GM19035 (cell line): ENCODE results near the gene ARHGAP24.
"Not testable (repeated sequence)": the region's sequence is repeated elsewhere in the genome, so short reads cannot be mapped to it uniquely, and the experiment has no call there.

ENCODE experiments used
- ATAC-seq: cut with Tn5 transposase; IDR thresholded peaks from one replicate; pipeline ENCODE4 v1.9.1; 2021; ENCODE audit not compliant: unreplicated experiment

The ARHGAP24 gene

GRCh38 chr4:85836588-85837438 lies 361.9 kb downstream of the ARHGAP24 start:
- no peak for ATAC-seq

DNA sequence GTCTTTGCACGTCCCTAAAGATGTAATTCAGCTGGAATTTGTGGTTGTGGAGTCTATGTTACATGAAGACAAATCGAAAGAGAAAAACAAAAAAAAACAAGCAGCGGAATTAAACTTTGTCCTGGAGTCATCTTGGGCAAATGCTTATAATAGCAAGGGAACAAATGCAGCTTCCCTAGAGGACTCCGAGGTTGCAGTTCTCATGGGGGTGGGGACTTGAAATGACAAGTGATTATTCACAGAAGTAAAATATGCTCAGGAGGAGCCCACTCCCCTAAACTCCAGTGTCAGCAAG lies 362.4 kb downstream of the ARHGAP24 start:
- ATAC-seq, result no peak

GRCh38 chr4:85839981-85840451 lies 365.1 kb downstream of the ARHGAP24 start:
- ATAC-seq, result not testable (repeated sequence)

DNA sequence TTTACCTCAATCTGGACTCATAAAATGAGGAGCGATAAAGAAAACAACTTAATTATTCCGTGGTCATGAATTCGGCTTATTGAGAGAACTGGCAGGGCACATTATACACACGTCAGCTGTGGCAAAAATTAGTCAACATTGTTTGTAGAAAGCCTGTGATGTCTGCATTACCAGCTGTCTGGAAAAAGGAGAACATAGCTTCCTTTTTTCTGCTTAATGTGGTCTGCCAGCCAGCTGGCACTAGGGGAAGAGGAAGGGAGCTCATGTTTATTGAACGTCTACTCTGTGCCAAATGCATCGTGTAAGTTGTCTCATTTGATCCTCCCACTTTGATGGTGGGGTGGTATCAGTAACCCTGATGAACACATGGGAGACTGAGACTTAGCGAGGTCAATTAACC lies 367.6 kb downstream of the ARHGAP24 start:
- no peak for ATAC-seq

- ATAC-seq, result not testable (repeated sequence)
These were observed 378.8 kb downstream of the ARHGAP24 start for GRCh38 chr4:85853740-85854139.

DNA sequence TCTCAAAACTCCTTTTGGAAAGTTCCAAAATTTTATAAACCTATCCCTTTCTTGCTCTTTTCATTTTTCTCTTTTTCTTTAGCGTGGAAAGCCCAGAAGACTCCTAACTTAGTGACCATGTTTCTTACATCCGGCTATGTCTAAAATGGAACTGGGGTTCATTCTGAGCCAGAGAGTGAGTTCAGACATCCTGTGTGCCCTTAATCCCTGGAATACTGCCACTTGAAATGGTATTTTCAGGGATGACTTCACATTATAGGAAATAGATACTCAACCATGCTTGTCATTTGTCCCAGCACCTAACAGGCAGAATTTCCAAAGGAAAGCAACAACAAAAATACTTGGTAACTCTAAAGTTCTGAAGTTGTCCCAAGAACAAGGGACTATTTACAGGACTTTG lies 379.6 kb downstream of the ARHGAP24 start:
- no peak for ATAC-seq

- no peak for ATAC-seq
These were observed 385.3 kb downstream of the ARHGAP24 start for GRCh38 chr4:85860066-85860740.

- ATAC-seq, result no peak
These were observed 386.3 kb downstream of the ARHGAP24 start for GRCh38 chr4:85861064-85861765.

GRCh38 chr4:85862896-85863295 lies 387.9 kb downstream of the ARHGAP24 start:
- ATAC-seq, result no peak

DNA sequence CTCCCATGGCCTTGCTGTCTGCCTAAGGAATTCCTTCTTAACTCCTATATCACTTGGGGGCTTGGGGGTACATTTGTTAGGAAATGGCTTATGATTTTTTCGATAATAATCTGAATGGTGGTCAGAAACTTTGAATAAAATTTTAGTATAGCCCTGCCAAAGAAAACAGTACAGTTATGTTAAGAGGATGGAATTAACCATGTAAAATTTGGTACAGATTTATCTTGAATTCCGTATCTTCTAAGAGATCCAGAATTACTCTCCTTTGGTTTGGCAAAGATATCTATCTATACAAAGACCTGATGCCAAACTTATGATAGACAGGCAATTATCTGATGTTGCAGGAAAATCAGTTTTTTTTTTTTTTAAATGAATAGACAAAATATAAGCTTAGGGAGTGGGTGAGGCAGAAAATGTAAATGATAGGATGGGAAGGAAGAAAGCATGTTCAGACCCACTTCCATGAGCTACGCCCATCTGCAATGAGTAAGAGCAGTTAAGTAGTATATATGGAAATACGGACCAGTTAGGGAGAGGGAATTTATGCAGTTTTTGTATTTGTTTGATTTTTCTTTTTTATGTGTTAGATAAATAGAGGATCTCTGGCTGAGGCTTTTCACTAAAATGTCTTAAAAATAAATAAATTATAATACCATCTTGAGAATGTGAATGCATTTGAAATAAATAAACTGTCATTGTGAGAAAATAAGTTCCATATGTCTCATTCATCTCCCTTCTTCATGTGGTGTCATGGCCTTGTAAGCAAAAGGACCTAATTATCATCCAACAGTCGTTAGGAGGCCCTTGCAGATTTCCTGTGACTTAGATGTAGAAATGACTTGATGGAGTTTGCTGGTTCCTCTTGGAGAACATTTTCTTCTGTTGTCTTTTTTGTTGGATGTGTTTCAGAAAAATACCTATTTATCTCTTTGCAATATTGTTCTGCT lies 389.6 kb downstream of the ARHGAP24 start:
- no peak for ATAC-seq

DNA sequence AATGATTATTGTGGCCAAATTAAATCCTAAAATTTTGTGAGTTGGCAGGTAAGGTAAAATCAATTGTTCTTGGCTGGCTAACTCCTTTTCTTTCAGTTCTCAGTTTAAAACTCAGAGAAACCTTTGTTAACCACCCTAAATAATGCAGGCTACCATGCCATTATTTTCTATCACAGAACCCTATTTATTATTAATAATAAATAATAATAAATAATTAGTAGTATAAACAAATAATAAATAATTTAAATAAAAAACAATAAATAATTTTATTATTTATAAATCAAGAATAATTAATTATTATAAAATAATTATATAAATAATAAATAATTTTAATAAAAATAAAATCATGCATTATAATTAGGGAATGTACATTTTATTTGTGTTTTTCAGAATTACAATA lies 390.3 kb downstream of the ARHGAP24 start:
- ATAC-seq, result no peak

- no peak for ATAC-seq
These were observed 391.6 kb downstream of the ARHGAP24 start for GRCh38 chr4:85866508-85866907.

GRCh38 chr4:85867271-85867670 lies 392.3 kb downstream of the ARHGAP24 start:
- no peak for ATAC-seq

GRCh38 chr4:85869181-85869580 lies 394.2 kb downstream of the ARHGAP24 start:
- ATAC-seq, result no peak

DNA sequence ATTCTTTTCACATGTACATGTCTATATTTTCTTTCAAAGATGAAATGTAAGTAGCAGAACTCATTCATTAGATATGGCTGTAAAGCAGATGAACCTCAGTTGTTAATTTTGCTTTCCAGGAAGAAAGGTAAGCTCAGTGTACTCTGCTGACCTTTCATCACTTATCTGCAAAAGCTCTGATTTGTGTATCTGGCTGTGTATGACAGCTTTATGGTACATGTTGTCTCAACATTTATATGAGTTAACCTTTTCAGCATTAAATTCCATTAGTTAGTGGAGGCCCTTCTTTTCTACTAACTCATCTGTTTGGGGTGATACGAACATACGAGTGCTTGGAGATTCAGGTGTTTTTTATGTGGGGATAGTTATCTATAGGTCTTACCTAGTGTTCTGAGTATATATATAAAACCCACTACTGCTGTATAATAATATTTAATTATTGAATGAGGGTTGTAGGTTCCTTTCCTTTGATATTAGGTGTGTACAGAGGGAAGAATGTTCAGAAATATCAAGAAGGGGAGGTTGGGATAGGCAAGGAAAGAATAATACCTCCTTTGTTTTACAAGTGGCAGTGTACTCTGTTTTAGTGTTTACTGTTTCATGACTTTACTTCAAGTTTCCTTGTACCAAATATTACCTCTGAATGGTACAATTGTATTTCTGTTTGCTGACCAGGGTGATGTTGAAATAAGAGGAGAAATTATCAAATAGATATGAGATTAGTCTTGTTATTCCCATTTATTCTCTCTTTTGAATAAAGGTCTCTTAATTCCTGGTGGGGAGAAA lies 395.5 kb downstream of the ARHGAP24 start:
- ATAC-seq, result no peak

- ATAC-seq, result no peak
These were observed 398.6 kb downstream of the ARHGAP24 start for GRCh38 chr4:85873566-85873965.

DNA sequence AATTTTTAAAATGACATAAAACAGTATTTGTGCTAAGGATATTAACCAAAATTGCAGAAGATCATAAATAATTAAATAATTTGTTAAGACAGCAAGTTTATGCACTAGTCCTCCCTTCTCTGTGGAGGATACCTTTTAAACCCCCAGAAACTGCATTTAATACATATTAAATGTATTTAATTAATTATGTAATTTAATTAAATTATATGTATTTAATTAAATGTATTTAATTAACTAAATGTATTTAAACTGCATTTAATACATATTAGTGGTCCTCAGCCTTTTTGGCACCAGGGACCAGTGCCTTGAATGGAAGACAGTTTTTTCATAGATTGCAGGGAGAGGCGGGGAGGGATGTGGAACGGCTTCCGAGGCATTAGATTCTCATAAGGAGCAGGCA lies 404.6 kb downstream of the ARHGAP24 start:
- no peak for ATAC-seq

GRCh38 chr4:85883180-85883579 lies 408.2 kb downstream of the ARHGAP24 start:
- no peak for ATAC-seq

GRCh38 chr4:85884251-85884650 lies 409.3 kb downstream of the ARHGAP24 start:
- no peak for ATAC-seq

DNA sequence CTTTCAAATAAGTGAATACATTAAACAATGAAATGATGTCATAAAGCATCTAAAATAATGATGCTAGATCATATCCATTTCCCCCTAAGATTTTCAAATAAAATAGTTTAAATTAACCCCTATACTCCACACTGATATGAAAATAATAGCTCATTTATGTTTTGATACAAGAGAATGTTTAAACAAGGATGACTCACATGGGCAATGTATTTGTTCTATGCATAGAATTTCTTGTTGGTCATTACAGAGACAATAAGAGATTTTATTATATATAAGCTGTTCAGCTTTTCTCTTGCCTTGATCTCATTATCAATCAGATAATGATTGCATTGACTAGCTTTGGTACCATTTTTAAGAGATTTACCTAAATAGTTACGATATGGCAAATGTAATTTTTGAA lies 411.7 kb downstream of the ARHGAP24 start:
- no peak for ATAC-seq
